ENCODE measurements around the gene SLC22A7. TPM values are rescaled to one million over a fixed set of nuclear protein-coding genes. Genes with fewer than 3 reads are reported as not detected.

Gene SLC22A7
- total and polyA plus RNA-seq, 4 donors: not detected

- Histone ChIP-seq H3K27ac (ENCODE audit: low read depth in 1 of 2, low read length in 1 of 2) (no peak overlapping the region), H3K27me3 (ENCODE audit: control insufficient read depth in 3 of 3, insufficient read depth in 3 of 3, low read length in 2 of 3) (peaks cover 0 to 24% (median 0%) of the 10 kb centered on the region in 3 donors), H3K36me3 (ENCODE audit: control insufficient read depth in 4 of 4, insufficient read depth in 4 of 4, low read length in 4 of 4) (no peaks in the 10 kb centered on the region), H3K4me3 (no peak overlapping the region), H3K4me1 (ENCODE audit: control insufficient read depth in 5 of 5, insufficient read depth in 5 of 5, low read length in 5 of 5) (peaks cover 0 to 13% (median 0%) of the 10 kb centered on the region in 5 donors), H3K9me3 (ENCODE audit: control insufficient read depth in 4 of 4, insufficient read depth in 3 of 4, low read length in 3 of 4) (no peaks in the 10 kb centered on the region), H3K9ac (ENCODE audit: insufficient read depth in 1 of 2, low read length in 2 of 2) (no peak overlapping the region)
- DNase-seq (no peak), ATAC-seq (ENCODE audit: insufficient read depth, low FRiP score) (no peak)
- WGBS, 2 donors: 87 to 93% methylated on average over 6 of the region's 6 CpGs
- no peak for TF ChIP-seq CTCF (IDR thresholded peaks at IDR 0.05; ENCODE audit: control extremely low read depth, extremely low read depth)
Measured at GRCh38 chr6:43286456-43286979, 11.5 kb upstream of the SLC22A7 start.

- Histone ChIP-seq H3K9me3 (ENCODE audit: control insufficient read depth in 4 of 4, insufficient read depth in 3 of 4, low read length in 3 of 4) (no peaks in the 10 kb centered on the region), H3K27ac (ENCODE audit: low read depth in 1 of 2, low read length in 1 of 2) (no peak overlapping the region), H3K4me3 (no peak overlapping the region), H3K9ac (ENCODE audit: insufficient read depth in 1 of 2, low read length in 2 of 2) (no peak overlapping the region), H3K4me1 (ENCODE audit: control insufficient read depth in 5 of 5, insufficient read depth in 5 of 5, low read length in 5 of 5) (peaks cover 0 to 13% (median 0%) of the 10 kb centered on the region in 5 donors), H3K27me3 (ENCODE audit: control insufficient read depth in 3 of 3, insufficient read depth in 3 of 3, low read length in 2 of 3) (peaks cover 0 to 24% (median 0%) of the 10 kb centered on the region in 3 donors), H3K36me3 (ENCODE audit: control insufficient read depth in 4 of 4, insufficient read depth in 4 of 4, low read length in 4 of 4) (no peaks in the 10 kb centered on the region)
- no peak for ATAC-seq (ENCODE audit: insufficient read depth, low FRiP score)
- TF ChIP-seq CTCF (IDR thresholded peaks at IDR 0.05; ENCODE audit: control extremely low read depth, extremely low read depth): no peak
- 66 to 76% methylated on average over 9 to 10 of the region's 10 CpGs for WGBS, 2 donors
- no peak for DNase-seq
Measured at GRCh38 chr6:43286980-43287716, 10.9 kb upstream of the SLC22A7 start.

- no peak for ATAC-seq (ENCODE audit: insufficient read depth, low FRiP score)
Measured at GRCh38 chr6:43287717-43288679, 10.1 kb upstream of the SLC22A7 start.

More at GRCh38 chr6:43287717-43288679, 10.1 kb upstream of the SLC22A7 start:
- no peak overlapping the region for H3K4me3 ChIP-seq
- H3K27ac ChIP-seq (ENCODE audit: low read depth in 1 of 2, low read length in 1 of 2): no peak overlapping the region
- H3K27me3 ChIP-seq (ENCODE audit: control insufficient read depth in 3 of 3, insufficient read depth in 3 of 3, low read length in 2 of 3): peaks cover 0 to 24% (median 0%) of the 10 kb centered on the region in 3 donors
- no peaks in the 10 kb centered on the region for H3K36me3 ChIP-seq (ENCODE audit: control insufficient read depth in 4 of 4, insufficient read depth in 4 of 4, low read length in 4 of 4)
- DNase-seq: no peak
- H3K4me1 ChIP-seq (ENCODE audit: control insufficient read depth in 5 of 5, insufficient read depth in 5 of 5, low read length in 5 of 5): peaks cover 0 to 13% (median 0%) of the 10 kb centered on the region in 5 donors
- 68 to 82% methylated on average over 7 of the region's 7 CpGs for WGBS, 2 donors
- H3K9ac ChIP-seq (ENCODE audit: insufficient read depth in 1 of 2, low read length in 2 of 2): no peak overlapping the region
- H3K9me3 ChIP-seq (ENCODE audit: control insufficient read depth in 4 of 4, insufficient read depth in 3 of 4, low read length in 3 of 4): no peaks in the 10 kb centered on the region
- no peak for TF ChIP-seq CTCF (IDR thresholded peaks at IDR 0.05; ENCODE audit: control extremely low read depth, extremely low read depth)

Measured in lung (tissue), 12 donors.